K562 (cell line): ENCODE results near the gene MALRD1. TPM values are rescaled to one million over a fixed set of nuclear protein-coding genes. Genes with fewer than 3 reads are reported as not detected.

Source experiments
- ATAC-seq: fragments of 200-7000 bp; cut with Tn5 transposase; 3 replicates; pipeline ENCODE4 v1.9.1; 2020; ENCODE audit warnings: moderate library complexity
- BruUV-seq: library from RNA; stranded (reverse); fragments of 400-500 nt; replicated peaks from 2 replicates; lab custom pipeline; 2021; lab: Mats Ljungman, UMichigan
- CTCF ChIA-PET: fragments of 300-600 bp; formaldehyde crosslinking; extraction: SDS; loops from one replicate; lab custom pipeline; 2021; ENCODE audit warnings: low intra/inter-chr PET ratio; lab: Yijun Ruan, JAX
- POLR2A ChIA-PET: fragments of 300-600, 350-650 bp; sonication (Branson Sonifier 250); formaldehyde crosslinking; extraction: SDS; loops from one replicate; lab custom pipeline; 2021; ENCODE audit warnings: antibody characterized with exemption, inconsistent platforms; lab: Yijun Ruan, JAX
- DNase-seq, 4 experiments: peaks; one replicate each; pipeline versions ENCODE4 v3.0.0 to v3.0.0-alpha.2; 2011 to 2018; ENCODE audit warnings: low spot score in 3 of 4, mixed read lengths in 3 of 4; ENCODE audit errors: extremely low read depth in 1 of 4
- FAIRE-seq: peaks from 2 replicates; lab custom pipeline; 2011; peaks lifted over from hg19 to GRCh38; lab: Jason Lieb, UNC
- H2AFZ ChIP-seq: 2 replicates; pipeline ENCODE4 v1.6.0; 2011; ENCODE audit warnings: low read depth, low read length, control low read depth, inconsistent platforms
- H3K27ac ChIP-seq: fragments of 200-600 bp; 3 replicates; pipeline ENCODE4 v1.8.0; 2011; ENCODE audit warnings: low read depth, mild to moderate bottlenecking, control low read depth, inconsistent platforms, low read length, moderate library complexity, mixed read lengths; ENCODE audit errors: extremely low read depth
- H3K27me3 ChIP-seq, 2 experiments: fragments of 300-600 bp in 1 of 2; 2 replicates in 1 of 2; 3 replicates in 1 of 2; pipeline versions ENCODE4 v1.6.0 to v1.8.0; 2011; ENCODE audit warnings: inconsistent platforms in 2 of 2, low read length in 2 of 2, mild to moderate bottlenecking in 1 of 2, mixed read lengths in 1 of 2, moderate library complexity in 1 of 2; ENCODE audit not compliant: control insufficient read depth in 2 of 2, insufficient read depth in 2 of 2
- H3K36me3 ChIP-seq: fragments of 300-600 bp; 3 replicates; pipeline ENCODE4 v1.8.0; 2011; ENCODE audit warnings: mild to moderate bottlenecking, low read length, inconsistent platforms; ENCODE audit not compliant: control insufficient read depth, insufficient read depth
- H3K4me1 ChIP-seq, 2 experiments: fragments of 200-600 bp in 1 of 2; replicated peaks in 1 of 2; 2 replicates in 1 of 2; 3 replicates in 1 of 2; pipeline versions ENCODE4 v1.5.1 to v1.8.0; 2011; ENCODE audit warnings: inconsistent platforms in 2 of 2, low read length in 2 of 2, mild to moderate bottlenecking in 1 of 2, mixed read lengths in 1 of 2, moderate library complexity in 1 of 2; ENCODE audit not compliant: control insufficient read depth in 2 of 2, insufficient read depth in 2 of 2
- H3K4me2 ChIP-seq: 2 replicates; pipeline ENCODE4 v1.6.1; 2011; ENCODE audit warnings: low read length, control low read depth, inconsistent platforms, mixed read lengths; ENCODE audit not compliant: insufficient read depth
- H3K4me3 ChIP-seq: fragments of 200-600 bp; sonication (generic), shearing (Covaris generic); 2 replicates; pipeline ENCODE4 v1.5.1; 2016; ENCODE audit warnings: control low read depth, inconsistent platforms
- H3K79me2 ChIP-seq: fragments of 200-600 bp; 3 replicates; pipeline ENCODE4 v1.8.0; 2011; ENCODE audit warnings: low read length, inconsistent platforms; ENCODE audit not compliant: control insufficient read depth, insufficient read depth
- H3K9ac ChIP-seq, 2 experiments: 2 replicates each; pipeline versions ENCODE4 v1.6.0 to v1.6.1; 2011; ENCODE audit warnings: low read depth in 2 of 2, low read length in 2 of 2, control low read depth in 1 of 2, inconsistent platforms in 1 of 2, mild to moderate bottlenecking in 1 of 2, mixed read lengths in 1 of 2; ENCODE audit not compliant: insufficient read depth in 1 of 2
- H3K9me1 ChIP-seq: one replicate; pipeline ENCODE4 v1.6.0; 2011; ENCODE audit warnings: inconsistent platforms, mild to moderate bottlenecking, low read length, moderate library complexity; ENCODE audit not compliant: control insufficient read depth, insufficient read depth
- H3K9me3 ChIP-seq: replicated peaks from 2 replicates; pipeline ENCODE4 v1.5.1; 2011; ENCODE audit warnings: low read depth, low read length, inconsistent platforms; ENCODE audit not compliant: control insufficient read depth, insufficient read depth
- H4K20me1 ChIP-seq: replicated peaks from 2 replicates; pipeline ENCODE4 v1.6.1; 2011; ENCODE audit warnings: low read length, inconsistent platforms, mixed read lengths; ENCODE audit not compliant: control insufficient read depth, insufficient read depth
- EGR1 ChIP-seq: fragments of 450-650 bp; conservative IDR thresholded peaks from 2 replicates; pipeline ENCODE4 v1.6.1; 2017; ENCODE audit warnings: mild to moderate bottlenecking
- FUS ChIP-seq: fragments of 200-400 bp; formaldehyde crosslinking; optimal IDR thresholded peaks from 2 replicates; pipeline ENCODE3; 2017; ENCODE audit warnings: low read depth, low read length
- MGA ChIP-seq: fragments of 450-650 bp; IDR thresholded peaks from 2 replicates; pipeline ENCODE4 v1.6.1; 2016; ENCODE audit warnings: mild to moderate bottlenecking, moderate library complexity
- POLR2AphosphoS2 ChIP-seq: IDR thresholded peaks from 2 replicates; pipeline ENCODE4 v1.6.1; 2012; ENCODE audit warnings: low read length, improper control_type of control experiment
- ZC3H11A ChIP-seq: IDR thresholded peaks from 2 replicates; pipeline ENCODE4 v1.6.1; 2012; ENCODE audit warnings: low read depth, low read length, improper control_type of control experiment
- ZNF609 ChIP-seq: sonication (generic); formaldehyde crosslinking; IDR thresholded peaks from 2 replicates; pipeline ENCODE4 v1.8.1; 2023; ENCODE audit warnings: missing genetic modification reagents, mild to moderate bottlenecking, borderline replicate concordance
- WGBS: fragments of 100-300 bp; shearing (Covaris generic); methylation state at CpG from one replicate; pipeline ENCODE4 v1.1.6; 2016; ENCODE audit warnings: low coverage, mixed read lengths; ENCODE audit not compliant: insufficient coverage; ENCODE audit errors: missing lambda C conversion rate; 5-methylcytosine and 5-hydroxymethylcytosine counted together
- in situ Hi-C: fragments of 300-500 bp; cut with MboI; formaldehyde crosslinking; loops from 4 replicates; pipeline ENCODE4 v1.15.0; 2018; ENCODE audit warnings: inconsistent platforms, mixed read lengths
- intact Hi-C: fragments of 100-400 bp; cut with micrococcal nuclease; formaldehyde crosslinking; loops from 2 replicates; pipeline ENCODE4 v1.14.2; 2022
- polyA plus RNA-seq, 8 experiments: library from polyadenylated mRNA; depleted of rRNA in 4 of 8; stranded (reverse) in 5 of 8; unstranded in 3 of 8; fragments of >200 nt; fragmentation: Nextera tagmentation in 2 of 8; fragmentation: Illumina TruSeq in 1 of 8; extraction: Ambion mirVana in 2 of 8; extraction: Trizol in 1 of 8; gene quantifications; 2 replicates each; pipeline versions ENCODE4 v1.2.1 to v1.2.3, GENCODE V29; 2011 to 2014; ENCODE audit warnings: inconsistent platforms in 1 of 8, missing spikeins in 1 of 8
- total RNA-seq, 7 experiments: library from RNA; depleted of rRNA in 6 of 7; stranded (reverse); fragments of >200 nt in 6 of 7; fragmentation: Illumina TruSeq in 2 of 7; extraction: Trizol in 2 of 7; gene quantifications; 2 replicates each; pipeline versions ENCODE4 v1.2.1 to v1.2.3, GENCODE V29; 2011 to 2021; ENCODE audit warnings: low replicate concordance in 1 of 7

The MALRD1 gene
- total and polyA plus RNA-seq, 9 of the 15 experiments (the other 6 are each of a cell fraction or from before 2014, with no cell fraction given) = not detected

- WGBS = 0% methylated on average over 2 of the region's 2 CpGs
- no peak overlapping the region for H3K4me2 ChIP-seq
- no TSS peak for BruUV-seq
- H3K4me1 ChIP-seq = no peaks in the 10 kb centered on the region
- no peak for DNase-seq
- in situ Hi-C loops = no loop called here
- no peaks in the 10 kb centered on the region for H3K79me2 ChIP-seq
- H4K20me1 ChIP-seq = no peaks in the 10 kb centered on the region
- no peaks in the 10 kb centered on the region for H3K36me3 ChIP-seq
- H3K9me3 ChIP-seq = no peaks in the 10 kb centered on the region
- FAIRE-seq = no peak
- H3K4me3 ChIP-seq = no peak overlapping the region
- H3K27ac ChIP-seq = no peak overlapping the region
- H3K9me1 ChIP-seq = no peaks in the 10 kb centered on the region
- POLR2A ChIA-PET = no interaction called here
- no peaks in the 10 kb centered on the region for H3K27me3 ChIP-seq
- intact Hi-C loops = no loop called here
- H2AFZ ChIP-seq = no peak overlapping the region
- CTCF ChIA-PET = no interaction called here
- H3K9ac ChIP-seq = no peak overlapping the region
- ATAC-seq = no peak
- TF ChIP-seq POLR2AphosphoS2 = no peak
- TF ChIP-seq ZC3H11A = no peak
- TF ChIP-seq FUS = no peak
- TF ChIP-seq MGA = no peak
- TF ChIP-seq ZNF609 = no peak
- TF ChIP-seq EGR1 = no peak
Measured at GRCh38 chr10:19158358-19158757, 109.8 kb downstream of the MALRD1 start.
